Measurements from ENCODE around the gene SIN3A. TPM values are rescaled to one million over a fixed set of nuclear protein-coding genes. Genes with fewer than 3 reads are reported as not detected.

Gene SIN3A
- total and polyA plus RNA-seq, 2 experiments from 2014 or later: 19.2 to 41.1 TPM

DNA sequence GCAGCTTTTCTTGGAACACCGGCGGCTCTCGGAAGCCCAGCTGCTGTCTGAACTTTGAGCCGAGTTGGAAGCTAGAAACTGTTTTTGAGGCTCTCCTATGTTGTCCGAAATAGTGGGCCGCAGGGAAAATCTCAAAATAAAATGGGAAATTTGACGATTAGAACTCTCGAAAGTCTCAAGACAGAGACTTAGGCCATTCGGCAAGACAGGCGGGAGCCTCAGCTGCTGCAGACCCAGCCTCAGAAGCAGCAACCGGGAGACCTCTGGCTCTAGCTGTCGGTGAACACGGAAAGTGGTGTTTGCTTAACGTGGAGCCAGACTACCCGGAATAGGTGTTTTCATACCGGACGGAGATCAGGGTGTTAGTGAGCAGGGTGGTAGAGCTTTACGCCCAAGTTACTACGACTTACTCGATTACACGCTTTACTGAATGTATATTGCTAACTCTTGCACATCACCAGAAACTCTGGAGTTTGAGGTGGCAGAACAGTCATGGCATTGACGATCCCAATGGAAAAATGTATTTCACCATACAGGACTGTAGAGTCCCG is 82.7 kb downstream of the SIN3A start:
- Histone ChIP-seq H3K36me3 (peaks cover 40% of the 10 kb centered on the region), H3K27ac (peak overlapping the region; percentile 94), H3K4me3 (peak overlapping the region; percentile 84), H3K9me3 (ENCODE audit: low read depth) (no peaks in the 10 kb centered on the region), H3K4me1 (ENCODE audit: low read depth) (peaks cover 6% of the 10 kb centered on the region), H3K27me3 (no peaks in the 10 kb centered on the region)
- DNase-seq (ENCODE audit: low read depth in 1 of 2, low spot score in 1 of 2): no peak
- no peak for TF ChIP-seq CTCF (IDR thresholded peaks at IDR 0.05; ENCODE audit: low read depth, low read length)

DNA sequence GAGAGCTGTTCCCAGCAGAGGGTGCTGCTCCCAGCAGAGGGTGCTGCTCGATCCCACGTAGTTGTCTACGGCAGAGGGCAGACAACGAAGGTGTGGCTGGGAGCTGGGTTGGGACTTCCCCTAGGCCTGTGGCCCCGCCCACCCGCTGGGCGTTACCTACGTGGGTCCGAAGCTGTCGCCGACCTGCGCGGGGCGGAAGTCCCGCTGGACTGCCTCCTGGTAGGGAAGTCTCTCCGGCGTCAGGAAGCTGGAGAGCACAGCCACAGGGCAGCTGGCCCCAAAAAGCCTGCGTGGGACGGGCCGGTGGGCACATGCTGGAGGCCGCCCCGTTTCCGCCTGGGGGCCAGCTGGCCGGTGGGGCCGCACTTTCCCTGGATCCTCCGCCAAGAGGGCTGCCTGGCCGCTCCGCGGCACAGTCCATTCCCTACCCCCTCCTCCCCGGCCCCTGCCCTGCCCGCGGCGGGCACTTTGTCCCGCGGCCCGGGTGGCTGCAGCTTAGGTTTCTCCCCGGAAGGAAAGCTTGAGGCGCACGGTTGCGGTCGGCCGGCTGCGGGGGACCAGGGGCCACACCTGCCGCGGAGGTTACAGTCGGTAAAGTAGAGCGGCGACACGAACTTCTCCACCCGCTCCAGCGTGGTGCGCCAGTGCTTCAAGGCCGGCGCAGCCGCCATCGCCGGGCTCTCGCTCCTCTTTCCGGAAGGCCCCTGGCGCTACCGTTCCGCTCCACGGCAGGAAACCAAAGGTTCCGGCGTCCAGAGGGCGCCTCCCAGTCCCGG is 83.4 kb downstream of the SIN3A start, which contains the start of gene MAN2C1:
Gene MAN2C1, minus strand, starts transcription at position 695 of the 776 bp plus-strand sequence. Its CDS starts 24 bp downstream, at position 671.
- Histone ChIP-seq H3K36me3 (peaks cover 36% of the 10 kb centered on the region), H3K4me1 (ENCODE audit: low read depth) (peaks cover 6% of the 10 kb centered on the region)
- TF ChIP-seq CTCF (IDR thresholded peaks at IDR 0.05; ENCODE audit: low read depth, low read length): peak; percentile 77

GRCh38 chr15:75367406-75367912 is 84.0 kb downstream of the SIN3A start:
- DNase-seq (ENCODE audit: low read depth in 1 of 2, low spot score in 1 of 2): no peak
- Histone ChIP-seq H3K27me3 (no peaks in the 10 kb centered on the region), H3K4me3 (no peak overlapping the region), H3K4me1 (ENCODE audit: low read depth) (peaks cover 6% of the 10 kb centered on the region), H3K36me3 (peaks cover 36% of the 10 kb centered on the region), H3K9me3 (ENCODE audit: low read depth) (no peaks in the 10 kb centered on the region), H3K27ac (no peak overlapping the region)
- TF ChIP-seq CTCF (IDR thresholded peaks at IDR 0.05; ENCODE audit: low read depth, low read length): no peak

More for the DNA sequence above, 83.4 kb downstream of the SIN3A start, which contains the start of gene MAN2C1:
- no peaks in the 10 kb centered on the region for H3K9me3 ChIP-seq (ENCODE audit: low read depth)
- peak within 1 kb of the TSS; percentile 84 for H3K4me3 ChIP-seq
- no peaks in the 10 kb centered on the region for H3K27me3 ChIP-seq
- H3K27ac ChIP-seq: peak within 1 kb of the TSS; percentile 94
- DNase-seq (ENCODE audit: low read depth in 1 of 2, low spot score in 1 of 2): peak; percentile 95 to 97

DNA sequence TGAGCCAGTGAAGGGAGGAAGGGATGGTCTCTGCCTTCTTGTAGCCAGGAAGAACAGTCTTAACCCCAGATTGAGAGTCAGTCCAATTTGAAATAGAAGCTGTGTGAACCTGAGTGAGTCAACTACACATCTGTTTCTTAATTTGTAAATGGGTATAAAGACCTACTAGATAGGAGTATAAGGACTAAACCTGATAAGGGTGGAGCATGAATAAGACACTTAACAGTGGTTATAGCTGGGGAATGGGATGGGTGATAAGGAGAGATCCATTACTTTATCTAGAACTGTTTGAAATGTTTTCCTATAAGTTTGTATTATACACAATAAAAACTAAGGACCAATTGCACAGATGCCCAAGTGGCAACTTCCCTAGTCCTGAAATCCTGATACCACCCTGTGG is 84.5 kb downstream of the SIN3A start:
- H3K27me3 ChIP-seq: no peaks in the 10 kb centered on the region
- no peak for TF ChIP-seq CTCF (IDR thresholded peaks at IDR 0.05; ENCODE audit: low read depth, low read length)
- no peak overlapping the region for H3K4me3 ChIP-seq
- DNase-seq (ENCODE audit: low read depth in 1 of 2, low spot score in 1 of 2): no peak
- peaks cover 6% of the 10 kb centered on the region for H3K4me1 ChIP-seq (ENCODE audit: low read depth)
- H3K9me3 ChIP-seq (ENCODE audit: low read depth): no peaks in the 10 kb centered on the region
- peaks cover 36% of the 10 kb centered on the region for H3K36me3 ChIP-seq
- H3K27ac ChIP-seq: no peak overlapping the region

GRCh38 chr15:75366163-75366562 is 85.3 kb downstream of the SIN3A start:
- peaks cover 32% of the 10 kb centered on the region for H3K36me3 ChIP-seq
- no peaks in the 10 kb centered on the region for H3K27me3 ChIP-seq
- no peaks in the 10 kb centered on the region for H3K9me3 ChIP-seq (ENCODE audit: low read depth)
- no peak for DNase-seq (ENCODE audit: low read depth in 1 of 2, low spot score in 1 of 2)
- no peak overlapping the region for H3K27ac ChIP-seq
- H3K4me1 ChIP-seq (ENCODE audit: low read depth): peaks cover 6% of the 10 kb centered on the region
- no peak for TF ChIP-seq CTCF (IDR thresholded peaks at IDR 0.05; ENCODE audit: low read depth, low read length)
- H3K4me3 ChIP-seq: no peak overlapping the region
